Breast epithelium (tissue), 4 donors: ENCODE results near the gene MFSD6L. TPM values are rescaled to one million over a fixed set of nuclear protein-coding genes. Genes with fewer than 3 reads are reported as not detected.

ENCODE experiments used
- DNase-seq, 2 donors: peaks; one replicate each; pipeline ENCODE4 v3.0.0-alpha.2; 2019; ENCODE audit warnings: low spot score in 2 of 2
- H3K27ac ChIP-seq, 2 donors: fragments of 200-600 bp; sonication (generic) in 1 of 2; one replicate each; pipeline ENCODE4 v1.5.1; 2016 to 2019; ENCODE audit warnings: mild to moderate bottlenecking in 1 of 2
- H3K27me3 ChIP-seq, 2 donors: fragments of 200-600 bp; sonication (generic) in 1 of 2; one replicate each; pipeline versions ENCODE4 v1.5.1 to v1.6.0; 2017 to 2019; ENCODE audit warnings: control low read depth in 1 of 2, mild to moderate bottlenecking in 1 of 2
- H3K36me3 ChIP-seq: fragments of 200-600 bp; one replicate; pipeline ENCODE4 v1.5.1; 2019
- H3K4me1 ChIP-seq, 2 donors: fragments of 200-600 bp; sonication (generic); one replicate each; pipeline ENCODE4 v1.5.1; 2016 to 2019; ENCODE audit warnings: control low read depth in 1 of 2
- H3K4me3 ChIP-seq, 3 donors: fragments of 200-600 bp; sonication (generic); 1 replicate in 2 of 3; 2 replicates in 1 of 3; pipeline ENCODE4 v1.5.1; 2016 to 2019; ENCODE audit warnings: mild to moderate bottlenecking in 3 of 3, moderate library complexity in 2 of 3
- H3K9me3 ChIP-seq, 2 donors: fragments of 200-600 bp; sonication (generic) in 1 of 2; one replicate each; pipeline ENCODE4 v1.5.1; 2016 to 2019; ENCODE audit warnings: control low read depth in 1 of 2
- POLR2A ChIP-seq: fragments of 450-650 bp; IDR thresholded peaks from one replicate; pipeline ENCODE4 v1.6.1; 2016; ENCODE audit warnings: antibody characterized with exemption, mild to moderate bottlenecking, moderate library complexity
- POLR2AphosphoS5 ChIP-seq, 3 donors: sonication (generic); formaldehyde crosslinking; IDR thresholded peaks; one replicate each; pipeline ENCODE4 v1.6.1; 2017; ENCODE audit warnings: antibody characterized with exemption in 3 of 3
- intact Hi-C: fragments of 100-400 bp; cut with DNase I; formaldehyde crosslinking; loops from one replicate; pipeline ENCODE4 v1.15.1; 2023; ENCODE audit warnings: low total_unique reads
- total RNA-seq, 3 donors: library from RNA; depleted of rRNA; stranded (reverse); fragments of >200 nt; gene quantifications; one replicate each; pipeline ENCODE4 v1.1.0, GENCODE V29; 2016
- TF ChIP-seq, protein P1 (sequence below), 3 donors: fragments of 450-650 bp; IDR thresholded peaks; one replicate each; pipeline ENCODE4 v1.5.1; 2016 to 2017; ENCODE audit warnings: antibody characterized with exemption in 3 of 3, mild to moderate bottlenecking in 3 of 3, moderate library complexity in 3 of 3

MFSD6L gene
- total RNA-seq, 3 donors from 2014 or later: 0.48 to 0.98 (median 0.59) TPM

GRCh38 chr17:8791248-8791909 is 7.8 kb downstream of the MFSD6L start:
- Histone ChIP-seq H3K4me3 (no peak overlapping the region), H3K36me3 (no peaks in the 10 kb centered on the region)
- intact Hi-C loops: no loop called here

DNA sequence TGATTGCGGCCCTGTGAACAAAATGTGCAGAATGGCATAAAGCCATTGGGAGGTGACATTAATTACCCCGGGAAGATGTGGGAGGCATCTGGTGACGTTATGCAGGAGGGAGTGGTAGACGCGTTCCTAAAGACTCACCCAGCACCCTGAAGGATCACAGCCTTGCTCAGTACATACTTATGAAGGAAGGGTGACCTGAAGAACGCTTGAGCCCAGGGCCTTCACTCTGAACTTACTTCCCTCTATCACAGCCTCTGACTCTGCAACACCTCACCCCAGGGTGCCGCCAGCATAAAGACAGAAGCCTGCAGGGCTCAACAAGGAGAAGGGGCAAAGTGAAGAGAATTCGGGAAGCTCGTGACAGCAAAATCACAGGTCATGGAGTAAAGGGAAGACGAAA is 9.4 kb downstream of the MFSD6L start:
- Histone ChIP-seq H3K27me3 (no peaks in the 10 kb centered on the region), H3K36me3 (no peaks in the 10 kb centered on the region), H3K4me3 (no peak overlapping the region), H3K27ac (no peak overlapping the region), H3K9me3 (peaks cover 0 to 5% of the 10 kb centered on the region in 2 donors), H3K4me1 (no peaks in the 10 kb centered on the region)
- TF ChIP-seq POLR2A: no peak
- TF ChIP-seq, protein P1, sequence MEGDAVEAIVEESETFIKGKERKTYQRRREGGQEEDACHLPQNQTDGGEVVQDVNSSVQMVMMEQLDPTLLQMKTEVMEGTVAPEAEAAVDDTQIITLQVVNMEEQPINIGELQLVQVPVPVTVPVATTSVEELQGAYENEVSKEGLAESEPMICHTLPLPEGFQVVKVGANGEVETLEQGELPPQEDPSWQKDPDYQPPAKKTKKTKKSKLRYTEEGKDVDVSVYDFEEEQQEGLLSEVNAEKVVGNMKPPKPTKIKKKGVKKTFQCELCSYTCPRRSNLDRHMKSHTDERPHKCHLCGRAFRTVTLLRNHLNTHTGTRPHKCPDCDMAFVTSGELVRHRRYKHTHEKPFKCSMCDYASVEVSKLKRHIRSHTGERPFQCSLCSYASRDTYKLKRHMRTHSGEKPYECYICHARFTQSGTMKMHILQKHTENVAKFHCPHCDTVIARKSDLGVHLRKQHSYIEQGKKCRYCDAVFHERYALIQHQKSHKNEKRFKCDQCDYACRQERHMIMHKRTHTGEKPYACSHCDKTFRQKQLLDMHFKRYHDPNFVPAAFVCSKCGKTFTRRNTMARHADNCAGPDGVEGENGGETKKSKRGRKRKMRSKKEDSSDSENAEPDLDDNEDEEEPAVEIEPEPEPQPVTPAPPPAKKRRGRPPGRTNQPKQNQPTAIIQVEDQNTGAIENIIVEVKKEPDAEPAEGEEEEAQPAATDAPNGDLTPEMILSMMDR (IDR thresholded peaks at IDR 0.05): no peak
- no peak for TF ChIP-seq POLR2AphosphoS5 (IDR thresholded peaks at IDR 0.05)
- intact Hi-C loops: loop anchor here (5.0 kb wide), 1 partner anchor 633 kb away; no protein-coding TSS in a partner anchor
- no peak for DNase-seq

More at GRCh38 chr17:8791248-8791909, 7.8 kb downstream of the MFSD6L start:
- DNase-seq: no peak
- Histone ChIP-seq H3K4me1 (no peaks in the 10 kb centered on the region), H3K27me3 (no peaks in the 10 kb centered on the region), H3K27ac (no peak overlapping the region), H3K9me3 (peaks cover 0 to 5% of the 10 kb centered on the region in 2 donors)
- TF ChIP-seq POLR2AphosphoS5 (IDR thresholded peaks at IDR 0.05) (no peak), POLR2A (no peak)
- TF ChIP-seq, protein P1 (IDR thresholded peaks at IDR 0.05): no peak

GRCh38 chr17:8788998-8789397 is 10.2 kb downstream of the MFSD6L start:
- no peak for DNase-seq
- intact Hi-C loops: loop anchor here (5.0 kb wide), 1 partner anchor 633 kb away; no protein-coding TSS in a partner anchor
- no peaks in the 10 kb centered on the region for H3K4me1 ChIP-seq
- H3K4me3 ChIP-seq: no peak overlapping the region
- H3K36me3 ChIP-seq: no peaks in the 10 kb centered on the region
- no peak overlapping the region for H3K27ac ChIP-seq
- no peaks in the 10 kb centered on the region for H3K27me3 ChIP-seq
- TF ChIP-seq POLR2A: no peak
- TF ChIP-seq, protein P1 (IDR thresholded peaks at IDR 0.05): no peak
- H3K9me3 ChIP-seq: peaks cover 0 to 5% of the 10 kb centered on the region in 2 donors

GRCh38 chr17:8785547-8786413 is 13.4 kb downstream of the MFSD6L start:
- no peak overlapping the region for H3K4me3 ChIP-seq
- H3K27ac ChIP-seq: no peak overlapping the region
- H3K9me3 ChIP-seq: no peaks in the 10 kb centered on the region
- peak; percentile 44 to 76 for DNase-seq
- H3K4me1 ChIP-seq: no peaks in the 10 kb centered on the region
- no peaks in the 10 kb centered on the region for H3K36me3 ChIP-seq
- no peaks in the 10 kb centered on the region for H3K27me3 ChIP-seq
- intact Hi-C loops: loop anchor here (5.0 kb wide), 1 partner anchor 637 kb away; no protein-coding TSS in a partner anchor
- TF ChIP-seq, protein P1 (IDR thresholded peaks at IDR 0.05): peak; percentile 43 to 71 (median 70)
- TF ChIP-seq POLR2A (no peak), POLR2AphosphoS5 (IDR thresholded peaks at IDR 0.05) (no peak)

DNA sequence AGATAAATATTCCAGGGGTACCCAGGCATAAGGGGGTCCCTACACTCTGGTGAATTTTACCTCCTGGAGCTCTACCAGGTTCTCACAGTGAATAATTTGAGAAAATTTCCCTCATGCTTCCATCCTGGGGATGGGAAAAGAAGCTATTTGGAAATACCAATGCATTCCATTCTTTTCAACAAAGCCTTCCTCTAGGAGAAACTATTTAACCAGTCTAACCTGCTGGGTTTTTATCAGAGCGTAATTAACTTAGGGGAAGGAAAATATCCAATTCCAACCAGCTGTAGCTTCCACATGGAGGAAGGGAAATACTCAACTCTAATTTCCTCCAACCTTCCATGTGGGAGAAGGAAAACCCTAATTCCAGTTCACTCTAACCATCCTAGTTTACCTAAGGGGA is 17.0 kb downstream of the MFSD6L start:
- no peak for DNase-seq
- Histone ChIP-seq H3K4me3 (no peak overlapping the region), H3K27me3 (no peaks in the 10 kb centered on the region), H3K36me3 (no peaks in the 10 kb centered on the region), H3K9me3 (no peaks in the 10 kb centered on the region), H3K4me1 (no peaks in the 10 kb centered on the region), H3K27ac (peak overlapping the region in 1 of 2 donors; percentile 20)
- TF ChIP-seq, protein P1 (IDR thresholded peaks at IDR 0.05): no peak
- TF ChIP-seq POLR2A (no peak), POLR2AphosphoS5 (IDR thresholded peaks at IDR 0.05) (no peak)
- intact Hi-C loops: no loop called here
